Measurements from ENCODE around the gene SH3BP5.

Gene SH3BP5

GRCh38 chr3:15295506-15295905, 36.9 kb downstream of the SH3BP5 start:
- no peak for DNase-seq

GRCh38 chr3:15294929-15295328, 37.5 kb downstream of the SH3BP5 start:
- no peak for DNase-seq

- DNase-seq, result no peak
These were observed 39.4 kb downstream of the SH3BP5 start for GRCh38 chr3:15292765-15293522.

- DNase-seq, result no peak
These were observed 40.5 kb downstream of the SH3BP5 start for GRCh38 chr3:15291589-15292541.

- DNase-seq, result no peak
These were observed 41.6 kb downstream of the SH3BP5 start for GRCh38 chr3:15290736-15291135.

GRCh38 chr3:15289661-15290060, 42.7 kb downstream of the SH3BP5 start:
- no peak for DNase-seq

GRCh38 chr3:15288331-15289035, 43.9 kb downstream of the SH3BP5 start:
- no peak for DNase-seq

GRCh38 chr3:15287565-15288330, 44.6 kb downstream of the SH3BP5 start:
- DNase-seq, result no peak

GRCh38 chr3:15286022-15286421, 46.4 kb downstream of the SH3BP5 start:
- DNase-seq, result no peak

- no peak for DNase-seq
These were observed 48.1 kb downstream of the SH3BP5 start for GRCh38 chr3:15284121-15284889.

- no peak for DNase-seq
These were observed 48.7 kb downstream of the SH3BP5 start for GRCh38 chr3:15283702-15284101.

- no peak for DNase-seq
These were observed 50.6 kb downstream of the SH3BP5 start for GRCh38 chr3:15281817-15282216.

- DNase-seq, result no peak
These were observed 51.4 kb downstream of the SH3BP5 start for GRCh38 chr3:15280853-15281532.

GRCh38 chr3:15279671-15280402, 52.5 kb downstream of the SH3BP5 start:
- no peak for DNase-seq

- DNase-seq, result no peak
These were observed 53.2 kb downstream of the SH3BP5 start for GRCh38 chr3:15279205-15279604.

- no peak for DNase-seq
These were observed 54.4 kb downstream of the SH3BP5 start for GRCh38 chr3:15277861-15278500.

- no peak for DNase-seq
These were observed 56.2 kb downstream of the SH3BP5 start for GRCh38 chr3:15276028-15276724.

GRCh38 chr3:15273227-15273626, 59.2 kb downstream of the SH3BP5 start:
- DNase-seq, result no peak
